ENCODE results near the gene TEX12.
"Not testable (repeated sequence)": the region's sequence is repeated elsewhere in the genome, so short reads cannot be mapped to it uniquely, and the experiment has no call there.

TEX12 gene

GRCh38 chr11:112165049-112165448, 2.1 kb upstream of the TEX12 start:
- DNase-seq, result no peak

GRCh38 chr11:112166562-112166961, 610 bp upstream of the TEX12 start:
- no peak for DNase-seq

- DNase-seq, result no peak
Observed at GRCh38 chr11:112172362-112172994, 5.3 kb downstream of the TEX12 start.

- no peak for DNase-seq
Observed at GRCh38 chr11:112173152-112173551, 6.0 kb downstream of the TEX12 start.

GRCh38 chr11:112174789-112175598, 7.8 kb downstream of the TEX12 start, which contains the start of gene BCO2:
Gene BCO2 (plus strand): TSS chr11:112175512. CDS start chr11:112175602, 90 bp downstream.
- DNase-seq, result peak; percentile 78

GRCh38 chr11:112175599-112175952, 8.4 kb downstream of the TEX12 start:
- DNase-seq, result peak; percentile 45

GRCh38 chr11:112176077-112176476, 8.9 kb downstream of the TEX12 start:
- no peak for DNase-seq

GRCh38 chr11:112177589-112177988, 10.4 kb downstream of the TEX12 start:
- DNase-seq, result no peak

GRCh38 chr11:112178428-112178827, 11.3 kb downstream of the TEX12 start:
- DNase-seq, result no peak

GRCh38 chr11:112178936-112179335, 11.8 kb downstream of the TEX12 start:
- no peak for DNase-seq

- DNase-seq, result no peak
Observed at GRCh38 chr11:112179601-112180000, 12.4 kb downstream of the TEX12 start.

- no peak for DNase-seq
Observed at GRCh38 chr11:112182867-112183266, 15.7 kb downstream of the TEX12 start.

- no peak for DNase-seq
Observed at GRCh38 chr11:112185883-112186282, 18.7 kb downstream of the TEX12 start.

GRCh38 chr11:112186304-112186703, 19.1 kb downstream of the TEX12 start:
- DNase-seq, result no peak

GRCh38 chr11:112195113-112195512, 27.9 kb downstream of the TEX12 start:
- not testable (repeated sequence) for DNase-seq

GRCh38 chr11:112195951-112196351, 28.8 kb downstream of the TEX12 start:
- no peak for DNase-seq

- no peak for DNase-seq
Observed at GRCh38 chr11:112196519-112197087, 29.4 kb downstream of the TEX12 start.

- not testable (repeated sequence) for DNase-seq
Observed at GRCh38 chr11:112199101-112199500, 31.9 kb downstream of the TEX12 start.

GRCh38 chr11:112200252-112200651, 33.1 kb downstream of the TEX12 start:
- no peak for DNase-seq

GRCh38 chr11:112206071-112206470, 38.9 kb downstream of the TEX12 start:
- DNase-seq, result no peak

GRCh38 chr11:112210890-112211289, 43.7 kb downstream of the TEX12 start:
- DNase-seq, result no peak

- no peak for DNase-seq
Observed at GRCh38 chr11:112211536-112211935, 44.4 kb downstream of the TEX12 start.

GRCh38 chr11:112212290-112212689, 45.1 kb downstream of the TEX12 start:
- DNase-seq, result no peak

GRCh38 chr11:112212710-112213109, 45.5 kb downstream of the TEX12 start:
- no peak for DNase-seq

Measured in NCI-H146 (cell line).